C4-2B (cell line): Measurements from ENCODE around the gene CD68.
A peak's percentile ranks its signal among the peaks of the same experiment; 100 is the strongest.

ENCODE experiments used
- H3K27ac ChIP-seq: fragments of 450-650 bp; 2 replicates; pipeline ENCODE4 v1.5.1; 2017
- ZFX ChIP-seq: fragments of 450-650 bp; IDR thresholded peaks from 2 replicates; pipeline ENCODE4 v1.6.1; 2017
- TF ChIP-seq, protein P1 (sequence below): fragments of 450-650 bp; conservative IDR thresholded peaks from 2 replicates; pipeline ENCODE4 v1.5.1; 2017; ENCODE audit warnings: mild to moderate bottlenecking

CD68 gene

DNA sequence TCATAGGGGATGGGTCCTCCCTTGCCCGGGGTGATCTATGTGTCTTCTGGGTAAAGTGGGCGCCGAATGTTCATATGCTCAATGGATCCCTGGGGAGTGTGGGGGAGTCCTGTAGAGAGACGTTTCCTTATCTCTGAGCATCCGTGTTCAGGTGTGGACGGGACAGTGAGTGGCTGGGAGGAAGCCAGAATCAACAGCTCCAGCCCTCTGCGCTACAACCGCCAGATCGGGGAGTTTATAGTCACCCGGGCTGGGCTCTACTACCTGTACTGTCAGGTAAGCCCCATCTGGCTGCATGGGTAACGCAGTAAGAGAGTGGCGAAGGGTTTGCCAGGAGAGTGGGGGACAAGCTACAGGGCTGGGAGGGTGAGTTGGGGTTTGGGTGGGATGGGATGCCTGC lies 22.8 kb upstream of the CD68 start:
- peak overlapping the region; percentile 93 for H3K27ac ChIP-seq
- no peak for TF ChIP-seq ZFX
- TF ChIP-seq, protein P1, sequence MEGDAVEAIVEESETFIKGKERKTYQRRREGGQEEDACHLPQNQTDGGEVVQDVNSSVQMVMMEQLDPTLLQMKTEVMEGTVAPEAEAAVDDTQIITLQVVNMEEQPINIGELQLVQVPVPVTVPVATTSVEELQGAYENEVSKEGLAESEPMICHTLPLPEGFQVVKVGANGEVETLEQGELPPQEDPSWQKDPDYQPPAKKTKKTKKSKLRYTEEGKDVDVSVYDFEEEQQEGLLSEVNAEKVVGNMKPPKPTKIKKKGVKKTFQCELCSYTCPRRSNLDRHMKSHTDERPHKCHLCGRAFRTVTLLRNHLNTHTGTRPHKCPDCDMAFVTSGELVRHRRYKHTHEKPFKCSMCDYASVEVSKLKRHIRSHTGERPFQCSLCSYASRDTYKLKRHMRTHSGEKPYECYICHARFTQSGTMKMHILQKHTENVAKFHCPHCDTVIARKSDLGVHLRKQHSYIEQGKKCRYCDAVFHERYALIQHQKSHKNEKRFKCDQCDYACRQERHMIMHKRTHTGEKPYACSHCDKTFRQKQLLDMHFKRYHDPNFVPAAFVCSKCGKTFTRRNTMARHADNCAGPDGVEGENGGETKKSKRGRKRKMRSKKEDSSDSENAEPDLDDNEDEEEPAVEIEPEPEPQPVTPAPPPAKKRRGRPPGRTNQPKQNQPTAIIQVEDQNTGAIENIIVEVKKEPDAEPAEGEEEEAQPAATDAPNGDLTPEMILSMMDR = no peak

DNA sequence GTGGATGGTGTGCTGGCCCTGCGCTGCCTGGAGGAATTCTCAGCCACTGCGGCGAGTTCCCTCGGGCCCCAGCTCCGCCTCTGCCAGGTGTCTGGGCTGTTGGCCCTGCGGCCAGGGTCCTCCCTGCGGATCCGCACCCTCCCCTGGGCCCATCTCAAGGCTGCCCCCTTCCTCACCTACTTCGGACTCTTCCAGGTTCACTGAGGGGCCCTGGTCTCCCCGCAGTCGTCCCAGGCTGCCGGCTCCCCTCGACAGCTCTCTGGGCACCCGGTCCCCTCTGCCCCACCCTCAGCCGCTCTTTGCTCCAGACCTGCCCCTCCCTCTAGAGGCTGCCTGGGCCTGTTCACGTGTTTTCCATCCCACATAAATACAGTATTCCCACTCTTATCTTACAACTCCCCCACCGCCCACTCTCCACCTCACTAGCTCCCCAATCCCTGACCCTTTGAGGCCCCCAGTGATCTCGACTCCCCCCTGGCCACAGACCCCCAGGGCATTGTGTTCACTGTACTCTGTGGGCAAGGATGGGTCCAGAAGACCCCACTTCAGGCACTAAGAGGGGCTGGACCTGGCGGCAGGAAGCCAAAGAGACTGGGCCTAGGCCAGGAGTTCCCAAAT lies 22.2 kb upstream of the CD68 start:
- H3K27ac ChIP-seq = peak overlapping the region; percentile 93

DNA sequence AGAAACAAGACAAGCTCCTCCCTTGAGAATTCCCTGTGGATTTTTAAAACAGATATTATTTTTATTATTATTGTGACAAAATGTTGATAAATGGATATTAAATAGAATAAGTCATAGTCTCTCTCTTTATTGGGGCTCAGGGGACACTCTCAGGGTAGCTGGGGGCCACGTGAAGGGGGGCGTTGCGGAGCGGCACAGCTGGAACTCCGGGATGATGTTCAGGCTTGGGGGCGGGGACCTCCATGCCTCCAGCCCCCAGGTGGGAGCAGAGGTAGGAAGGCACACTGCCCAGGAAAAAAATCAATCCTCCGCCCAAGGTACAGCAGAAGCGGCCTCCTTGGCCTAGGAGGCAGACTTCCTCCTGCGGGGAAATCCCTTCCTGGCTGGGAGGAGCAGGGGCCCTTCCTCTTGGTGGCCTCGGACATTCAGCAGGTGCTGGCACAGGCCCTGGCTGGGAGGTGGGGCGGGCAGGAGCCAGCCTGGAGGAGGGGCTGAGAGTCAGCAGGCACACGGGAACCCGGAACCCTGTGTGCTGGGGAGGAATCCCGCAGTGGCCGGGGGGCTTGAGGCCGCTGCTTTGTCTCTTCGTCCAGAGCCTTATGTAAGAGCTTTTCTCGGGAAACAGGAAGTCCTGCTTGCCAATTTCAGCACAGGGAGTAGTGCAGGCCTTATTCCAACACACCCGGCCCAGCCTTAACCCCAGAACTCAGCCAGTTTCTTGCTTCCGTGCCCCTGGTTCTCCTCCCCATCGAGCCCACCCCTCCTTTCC lies 21.5 kb upstream of the CD68 start:
- TF ChIP-seq, protein P1 = no peak; the same call in 1 of the 2 replicates
- peak; percentile 40; the same call in 1 of the 2 replicates for TF ChIP-seq ZFX
- H3K27ac ChIP-seq = peak overlapping the region; percentile 93

More for the DNA sequence above, 22.2 kb upstream of the CD68 start:
- TF ChIP-seq, protein P1 = no peak
- TF ChIP-seq ZFX = no peak

DNA sequence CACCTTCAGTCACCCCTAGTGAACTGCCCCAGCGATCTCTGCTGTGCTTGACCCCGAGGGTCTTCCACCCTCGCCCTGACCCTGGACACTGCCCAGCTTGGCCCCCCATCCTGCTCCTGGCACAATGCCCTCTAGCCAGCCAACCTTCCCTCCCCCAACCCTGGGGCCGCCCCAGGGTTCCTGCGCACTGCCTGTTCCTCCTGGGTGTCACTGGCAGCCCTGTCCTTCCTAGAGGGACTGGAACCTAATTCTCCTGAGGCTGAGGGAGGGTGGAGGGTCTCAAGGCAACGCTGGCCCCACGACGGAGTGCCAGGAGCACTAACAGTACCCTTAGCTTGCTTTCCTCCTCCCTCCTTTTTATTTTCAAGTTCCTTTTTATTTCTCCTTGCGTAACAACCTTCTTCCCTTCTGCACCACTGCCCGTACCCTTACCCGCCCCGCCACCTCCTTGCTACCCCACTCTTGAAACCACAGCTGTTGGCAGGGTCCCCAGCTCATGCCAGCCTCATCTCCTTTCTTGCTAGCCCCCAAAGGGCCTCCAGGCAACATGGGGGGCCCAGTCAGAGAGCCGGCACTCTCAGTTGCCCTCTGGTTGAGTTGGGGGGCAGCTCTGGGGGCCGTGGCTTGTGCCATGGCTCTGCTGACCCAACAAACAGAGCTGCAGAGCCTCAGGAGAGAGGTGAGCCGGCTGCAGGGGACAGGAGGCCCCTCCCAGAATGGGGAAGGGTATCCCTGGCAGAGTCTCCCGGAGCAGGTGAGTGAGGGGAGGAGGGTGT lies 20.7 kb upstream of the CD68 start, which contains the start of gene TNFSF13:
TNFSF13 (plus strand) TSS at position 207 of the 776 bp plus-strand sequence; CDS start at position 497, 290 bp downstream.
- no peak for TF ChIP-seq ZFX
- TF ChIP-seq, protein P1 = no peak
- H3K27ac ChIP-seq = peak within 1 kb of the TSS; percentile 93

DNA sequence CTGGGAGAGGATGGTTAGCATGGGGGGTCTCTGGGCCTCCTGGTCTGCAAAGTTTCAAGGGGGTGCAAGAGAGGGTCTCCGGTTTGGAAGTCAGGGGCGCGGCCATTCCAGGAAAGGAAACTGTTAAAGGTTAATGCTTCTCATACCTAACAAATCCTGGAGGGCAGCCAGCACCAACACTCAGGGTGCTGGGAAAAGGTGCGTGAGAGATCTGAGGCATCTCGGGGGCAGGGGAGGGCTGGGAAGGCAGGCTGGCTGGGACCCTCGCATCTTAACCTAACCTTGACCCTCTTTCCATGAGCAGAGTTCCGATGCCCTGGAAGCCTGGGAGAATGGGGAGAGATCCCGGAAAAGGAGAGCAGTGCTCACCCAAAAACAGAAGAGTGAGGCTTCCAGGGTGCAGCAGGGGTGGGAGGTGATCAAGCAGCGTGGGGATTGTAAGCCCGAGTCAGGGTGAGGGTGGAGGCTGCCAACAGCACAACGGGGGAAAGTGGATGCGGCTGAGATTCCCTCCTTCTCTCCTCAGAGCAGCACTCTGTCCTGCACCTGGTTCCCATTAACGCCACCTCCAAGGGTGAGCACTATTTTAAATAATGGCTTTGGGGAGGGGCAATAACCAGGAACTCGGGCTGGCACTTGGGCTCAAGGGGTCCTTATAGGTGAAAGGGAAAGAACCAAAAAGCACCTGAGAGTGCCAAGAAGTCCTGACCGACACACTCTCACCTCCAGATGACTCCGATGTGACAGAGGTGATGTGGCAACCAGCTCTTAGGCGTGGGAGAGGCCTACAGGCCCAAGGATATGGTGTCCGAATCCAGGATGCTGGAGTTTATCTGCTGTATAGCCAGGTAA lies 19.9 kb upstream of the CD68 start:
- TF ChIP-seq ZFX = no peak
- TF ChIP-seq, protein P1 = no peak

DNA sequence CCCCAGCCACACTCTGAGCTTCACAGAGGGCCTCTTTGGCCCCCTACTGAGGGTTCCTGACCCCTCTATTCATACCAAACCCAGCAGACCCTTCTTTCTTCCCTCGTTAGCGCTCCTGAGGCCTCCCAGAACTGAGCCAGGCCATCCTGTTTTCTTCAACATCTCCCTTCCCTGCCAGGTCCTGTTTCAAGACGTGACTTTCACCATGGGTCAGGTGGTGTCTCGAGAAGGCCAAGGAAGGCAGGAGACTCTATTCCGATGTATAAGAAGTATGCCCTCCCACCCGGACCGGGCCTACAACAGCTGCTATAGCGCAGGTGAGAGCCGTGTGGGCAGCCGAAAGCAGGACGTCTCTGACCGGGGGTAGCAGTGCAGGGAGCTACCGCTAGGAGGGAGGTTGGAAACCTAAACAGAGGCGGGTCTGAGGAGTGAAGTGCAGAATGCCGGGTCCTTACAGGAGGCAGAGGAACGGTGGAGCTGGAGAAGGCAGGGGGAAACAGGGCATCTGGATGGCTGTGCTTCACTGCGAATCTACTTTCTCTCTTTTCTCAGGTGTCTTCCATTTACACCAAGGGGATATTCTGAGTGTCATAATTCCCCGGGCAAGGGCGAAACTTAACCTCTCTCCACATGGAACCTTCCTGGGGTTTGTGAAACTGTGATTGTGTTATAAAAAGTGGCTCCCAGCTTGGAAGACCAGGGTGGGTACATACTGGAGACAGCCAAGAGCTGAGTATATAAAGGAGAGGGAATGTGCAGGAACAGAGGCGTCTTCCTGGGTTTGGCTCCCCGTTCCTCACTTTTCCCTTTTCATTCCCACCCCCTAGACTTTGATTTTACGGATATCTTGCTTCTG lies 19.0 kb upstream of the CD68 start:
- peak overlapping the region; percentile 93 for H3K27ac ChIP-seq

More for the DNA sequence above, 19.9 kb upstream of the CD68 start:
- peak overlapping the region; percentile 93 for H3K27ac ChIP-seq

More for the DNA sequence above, 19.0 kb upstream of the CD68 start:
- TF ChIP-seq ZFX = no peak
- TF ChIP-seq, protein P1 = no peak
